ENCODE measurements around the gene ACTA1. TPM values are rescaled to one million over a fixed set of nuclear protein-coding genes. Genes with fewer than 3 reads are reported as not detected.

Gene ACTA1
- total and polyA plus RNA-seq, 2 of the 8 experiments (the other 6 are each of a cell fraction or from before 2014, with no cell fraction given) = 23.5 to 58.2 TPM

GRCh38 chr1:229457436-229457835 is 23.5 kb upstream of the ACTA1 start:
- no peak overlapping the region for H3K56ac ChIP-seq (replicated peaks; ENCODE audit: insufficient read length, low read depth, low read length)
- H2BK120ac ChIP-seq (replicated peaks; ENCODE audit: low read depth, low read length) = no peak overlapping the region
- TF ChIP-seq POU5F1 (IDR thresholded peaks at IDR 0.05; ENCODE audit: low read depth, low read length) = no peak
- TF ChIP-seq YY1 (IDR thresholded peaks at IDR 0.05; ENCODE audit: low read depth, low read length) = no peak
- TF ChIP-seq RXRA (IDR thresholded peaks at IDR 0.05; ENCODE audit: insufficient read depth, low read depth, low read length) = no peak
- H3K14ac ChIP-seq (ENCODE audit: insufficient read length) = no peak overlapping the region
- no peak overlapping the region for H3K23ac ChIP-seq (ENCODE audit: insufficient read length)
- H2BK12ac ChIP-seq (ENCODE audit: low read depth, low read length) = no peak overlapping the region
- no peak overlapping the region for H2BK5ac ChIP-seq (ENCODE audit: low read depth, low read length)
- DNase-seq (ENCODE audit: low read depth in 1 of 2, low spot score in 2 of 2) = no peak
- no peak overlapping the region for H3K4me3 ChIP-seq (ENCODE audit: extremely low read depth in 1 of 4, insufficient read depth in 2 of 4, low read depth in 3 of 4, low read length in 4 of 4)
- no peak overlapping the region for H3K27ac ChIP-seq (ENCODE audit: low read depth, low read length)
- FAIRE-seq = no peak
- no peaks in the 10 kb centered on the region for H3K9me3 ChIP-seq (ENCODE audit: insufficient read depth in 2 of 2, low read depth in 1 of 2, low read length in 1 of 2)
- no peak overlapping the region for H2AK5ac ChIP-seq (ENCODE audit: low read depth, low read length)
- CTCF ChIA-PET (ENCODE audit: partially characterized antibody) = interaction anchor here (1.3 kb wide), 1 partner anchor 10 kb away, joined by 4 read pairs; no protein-coding TSS in a partner anchor
- H4K91ac ChIP-seq (replicated peaks; ENCODE audit: insufficient read length, low read length) = no peak overlapping the region
- H4K5ac ChIP-seq (ENCODE audit: insufficient read length, low read depth, low read length) = no peak overlapping the region
- no peak overlapping the region for H3K9ac ChIP-seq (replicated peaks in 1 of 4; ENCODE audit: extremely low read depth in 1 of 4, low read depth in 3 of 4, low read length in 3 of 4)
- 90% methylated on average over 4 of the region's 4 CpGs; no CpG with 5 or more reads in 1 of the 2 experiments for WGBS, 2 experiments (ENCODE audit: extremely low coverage in 1 of 2, insufficient coverage in 1 of 2, insufficient read length in 1 of 2, insufficient replicate concordance in 2 of 2, low coverage in 1 of 2, low lambda C conversion rate in 2 of 2, missing lambda C conversion rate in 1 of 2)
- no peak overlapping the region for H2AFZ ChIP-seq (ENCODE audit: low read length)
- no peak overlapping the region for H4K8ac ChIP-seq (ENCODE audit: extremely low read depth, insufficient read depth, low read length)
- POLR2A ChIA-PET (ENCODE audit: partially characterized antibody) = no interaction called here
- H3K79me2 ChIP-seq (ENCODE audit: control insufficient read depth in 1 of 2, insufficient read depth in 2 of 2, low read length in 2 of 2) = no peaks in the 10 kb centered on the region
- no peaks in the 10 kb centered on the region for H3K4me1 ChIP-seq (replicated peaks in 1 of 4; ENCODE audit: control insufficient read depth in 3 of 4, insufficient read depth in 4 of 4, low read length in 3 of 4)
- H3K79me1 ChIP-seq (ENCODE audit: low read depth, low read length) = no peaks in the 10 kb centered on the region; the same call in 1 of the 2 replicates
- H3K4me2 ChIP-seq (ENCODE audit: insufficient read depth in 1 of 2, low read depth in 2 of 2, low read length in 2 of 2) = no peak overlapping the region
- H3K36me3 ChIP-seq (ENCODE audit: control insufficient read depth in 2 of 4, insufficient read depth in 4 of 4, low read length in 3 of 4) = peaks cover 13 to 64% (median 30%) of the 10 kb centered on the region in 4 experiments; a peak in 7 of 8 replicates
- H2BK15ac ChIP-seq (ENCODE audit: low read length) = no peak overlapping the region
- no peaks in the 10 kb centered on the region for H3K27me3 ChIP-seq (replicated peaks in 1 of 4; ENCODE audit: control insufficient read depth in 3 of 4, extremely low read depth in 1 of 4, insufficient read depth in 3 of 4, low read length in 3 of 4)
- H3K23me2 ChIP-seq (ENCODE audit: low read depth, low read length) = no peaks in the 10 kb centered on the region; the same call in 1 of the 2 replicates
- H3K4ac ChIP-seq (replicated peaks; ENCODE audit: insufficient read length, low read depth, low read length) = no peak overlapping the region
- no peak overlapping the region for H3K18ac ChIP-seq (ENCODE audit: extremely low read depth, low read length)
- H4K20me1 ChIP-seq (replicated peaks in 1 of 2; ENCODE audit: control insufficient read depth in 1 of 2, insufficient read depth in 2 of 2, low read length in 2 of 2) = no peaks in the 10 kb centered on the region
- no peak overlapping the region for H2BK20ac ChIP-seq (ENCODE audit: low read length)

Measured in H1 (cell line).